ENCODE results near the gene TMEM178B.

- TF ChIP-seq THAP9 (CRISPR knock-in tag; IDR thresholded peaks at IDR 0.05; ENCODE audit: borderline replicate concordance) (no peak), ZBTB8A (CRISPR knock-in tag; IDR thresholded peaks at IDR 0.05; ENCODE audit: borderline replicate concordance, low read depth) (no peak), CTCF (CRISPR knock-in tag; IDR thresholded peaks at IDR 0.05) (no peak), HDAC1 (CRISPR knock-in tag; IDR thresholded peaks at IDR 0.05) (no peak), ZNF318 (CRISPR knock-in tag; IDR thresholded peaks at IDR 0.05) (no peak)
Observed at GRCh38 chr7:141416650-141417270, 342.9 kb downstream of the TMEM178B start.

Data from HepG2 (cell line).